H9 (cell line): Measurements from ENCODE around the gene ASB16. TPM values are rescaled to one million over a fixed set of nuclear protein-coding genes. Genes with fewer than 3 reads are reported as not detected.

Source experiments
- DNase-seq: peaks from one replicate; pipeline ENCODE4 v3.0.0-alpha.2; 2017
- H2AFZ ChIP-seq: one replicate; pipeline ENCODE4 v1.6.1; 2013; ENCODE audit warnings: mild to moderate bottlenecking, low read length, control low read depth, moderate library complexity
- H2AK5ac ChIP-seq: 2 replicates; pipeline ENCODE4 v1.6.1; 2013; ENCODE audit warnings: low read length, control low read depth, mixed read lengths; ENCODE audit not compliant: insufficient read length
- H2BK120ac ChIP-seq: one replicate; pipeline ENCODE4 v1.6.1; 2013; ENCODE audit warnings: low read depth, mild to moderate bottlenecking, low read length, control low read depth, inconsistent platforms; ENCODE audit not compliant: poor library complexity, severe bottlenecking
- H2BK12ac ChIP-seq: 2 replicates; pipeline ENCODE4 v1.6.1; 2013; ENCODE audit warnings: low read length, control low read depth, mixed read lengths, low read depth; ENCODE audit not compliant: insufficient read length
- H2BK15ac ChIP-seq: 2 replicates; pipeline ENCODE4 v1.6.1; 2013; ENCODE audit warnings: low read depth, low read length, control low read depth
- H2BK20ac ChIP-seq: one replicate; pipeline ENCODE4 v1.6.1; 2013; ENCODE audit warnings: low read depth, mild to moderate bottlenecking, low read length, control low read depth, inconsistent platforms; ENCODE audit not compliant: poor library complexity, severe bottlenecking
- H2BK5ac ChIP-seq: 2 replicates; pipeline ENCODE4 v1.6.1; 2013; ENCODE audit warnings: low read length, control low read depth, mixed read lengths; ENCODE audit not compliant: insufficient read length
- H3K14ac ChIP-seq: 2 replicates; pipeline ENCODE4 v1.6.1; 2013; ENCODE audit warnings: low read length, control low read depth; ENCODE audit not compliant: insufficient read depth
- H3K18ac ChIP-seq: 2 replicates; pipeline ENCODE4 v1.6.1; 2013; ENCODE audit warnings: low read depth, mild to moderate bottlenecking, mixed read lengths, low read length, control low read depth; ENCODE audit not compliant: insufficient read length
- H3K23ac ChIP-seq: 2 replicates; pipeline ENCODE4 v1.6.1; 2013; ENCODE audit warnings: low read length, control low read depth, mixed read lengths, low read depth; ENCODE audit not compliant: insufficient read length
- H3K23me2 ChIP-seq: 2 replicates; pipeline ENCODE4 v1.6.1; 2013; ENCODE audit warnings: low read depth, mild to moderate bottlenecking, mixed read lengths, low read length, control low read depth; ENCODE audit not compliant: insufficient read length, poor library complexity, severe bottlenecking
- H3K27ac ChIP-seq: 2 replicates; pipeline ENCODE4 v1.5.1; 2013; ENCODE audit warnings: low read length, control low read depth, mixed read lengths, low read depth; ENCODE audit not compliant: insufficient read length
- H3K27me3 ChIP-seq: 2 replicates; pipeline ENCODE4 v1.6.1; 2013; ENCODE audit warnings: low read length, control low read depth, inconsistent platforms; ENCODE audit not compliant: insufficient read depth
- H3K4ac ChIP-seq: 2 replicates; pipeline ENCODE4 v1.6.1; 2013; ENCODE audit warnings: low read depth, mild to moderate bottlenecking, control low read depth, inconsistent platforms, low read length, moderate library complexity
- H3K4me1 ChIP-seq: 2 replicates; pipeline ENCODE4 v1.6.1; 2013; ENCODE audit warnings: low read length, control low read depth, inconsistent platforms; ENCODE audit not compliant: insufficient read depth
- H3K4me2 ChIP-seq: 2 replicates; pipeline ENCODE4 v1.6.1; 2013; ENCODE audit warnings: low read length, control low read depth, mixed read lengths; ENCODE audit not compliant: insufficient read length, insufficient read depth
- H3K56ac ChIP-seq: 2 replicates; pipeline ENCODE4 v1.6.1; 2013; ENCODE audit warnings: low read depth, mild to moderate bottlenecking, mixed read lengths, low read length, control low read depth; ENCODE audit not compliant: insufficient read length
- H3K79me1 ChIP-seq: 2 replicates; pipeline ENCODE4 v1.6.1; 2013; ENCODE audit warnings: low read depth, mild to moderate bottlenecking, moderate library complexity, low read length, control low read depth, inconsistent platforms; ENCODE audit not compliant: insufficient read depth, poor library complexity, severe bottlenecking
- H3K79me2 ChIP-seq: 2 replicates; pipeline ENCODE4 v1.6.1; 2013; ENCODE audit warnings: low read length, control low read depth, inconsistent platforms; ENCODE audit not compliant: insufficient read depth
- H3K9ac ChIP-seq: 2 replicates; pipeline ENCODE4 v1.6.1; 2013; ENCODE audit warnings: low read length, control low read depth, mixed read lengths; ENCODE audit not compliant: insufficient read length; ENCODE audit errors: extremely low read depth
- H3K9me3 ChIP-seq: one replicate; pipeline ENCODE4 v1.6.1; 2013; ENCODE audit warnings: low read depth, low read length, inconsistent platforms; ENCODE audit not compliant: control insufficient read depth
- H3T11ph ChIP-seq: one replicate; pipeline ENCODE4 v1.6.1; 2013; ENCODE audit warnings: mild to moderate bottlenecking, low read length, control low read depth, inconsistent platforms
- H4K20me1 ChIP-seq: one replicate; pipeline ENCODE4 v1.6.1; 2013; ENCODE audit not compliant: control insufficient read depth, insufficient read length, insufficient read depth
- H4K5ac ChIP-seq: 2 replicates; pipeline ENCODE4 v1.6.1; 2013; ENCODE audit warnings: low read depth, mild to moderate bottlenecking, mixed read lengths, low read length, control low read depth; ENCODE audit not compliant: insufficient read length
- H4K8ac ChIP-seq: replicated peaks from 2 replicates; pipeline ENCODE4 v1.6.1; 2013; ENCODE audit warnings: low read length, control low read depth, mixed read lengths, low read depth; ENCODE audit not compliant: insufficient read length
- H4K91ac ChIP-seq: 2 replicates; pipeline ENCODE4 v1.6.1; 2013; ENCODE audit warnings: low read depth, mild to moderate bottlenecking, moderate library complexity, mixed read lengths, low read length, control low read depth; ENCODE audit not compliant: insufficient read length
- H3K27ac Mint-ChIP-seq, 3 experiments: 2 replicates in 2 of 3; 3 replicates in 1 of 3; pipeline ENCODE4 v1.8.0; 2020 to 2021; ENCODE audit warnings: mixed read lengths in 3 of 3, mild to moderate bottlenecking in 1 of 3, moderate library complexity in 1 of 3
- H3K27me3 Mint-ChIP-seq: 2 replicates; pipeline ENCODE4 v1.8.0; 2021; ENCODE audit warnings: low read depth, mild to moderate bottlenecking, moderate library complexity, mixed read lengths
- H3K36me3 Mint-ChIP-seq, 3 experiments: 2 replicates in 2 of 3; 3 replicates in 1 of 3; pipeline ENCODE4 v1.8.0; 2020 to 2021; ENCODE audit warnings: low read depth in 3 of 3, mixed read lengths in 3 of 3; ENCODE audit not compliant: insufficient read depth in 1 of 3
- H3K4me1 Mint-ChIP-seq, 2 experiments: 2 replicates each; pipeline ENCODE4 v1.8.0; 2020; ENCODE audit warnings: mixed read lengths in 2 of 2
- H3K4me3 Mint-ChIP-seq, 2 experiments: 2 replicates in 1 of 2; 3 replicates in 1 of 2; pipeline ENCODE4 v1.8.0; 2020 to 2021; ENCODE audit warnings: mild to moderate bottlenecking in 2 of 2, mixed read lengths in 2 of 2, moderate library complexity in 1 of 2
- H3K9me3 Mint-ChIP-seq, 2 experiments: 2 replicates in 1 of 2; 3 replicates in 1 of 2; pipeline ENCODE4 v1.8.0; 2020; ENCODE audit warnings: mild to moderate bottlenecking in 2 of 2, mixed read lengths in 2 of 2, moderate library complexity in 1 of 2
- CTCF ChIP-seq: fragments of 200-600 bp; sonication (generic); conservative IDR thresholded peaks from 3 replicates; pipeline ENCODE4 v1.8.0; 2021; ENCODE audit warnings: antibody characterized with exemption, mild to moderate bottlenecking
- WGBS: extraction: QIAGEN DNeasy Blood & Tissue Kit; methylation state at CpG from one replicate; pipeline ENCODE4 v1.1.7; 2013; ENCODE audit warnings: missing lambda C conversion rate, low lambda C conversion rate, mixed read lengths; ENCODE audit not compliant: insufficient read length; ENCODE audit errors: extremely low coverage; 5-methylcytosine and 5-hydroxymethylcytosine counted together
- total RNA-seq: library from RNA; stranded (reverse); gene quantifications from 2 replicates; pipeline ENCODE4 v1.2.1, GENCODE V29; 2021

The ASB16 gene
- total RNA-seq, 1 experiment from 2014 or later = 0.90 TPM

- no peaks in the 10 kb centered on the region for H3K27me3 Mint-ChIP-seq
- H3K27ac Mint-ChIP-seq = no peak overlapping the region
- H3K9me3 Mint-ChIP-seq = no peaks in the 10 kb centered on the region
- Histone ChIP-seq H2BK15ac (no peak overlapping the region), H3K4me2 (no peak overlapping the region), H4K5ac (no peak overlapping the region), H3K9ac (no peak overlapping the region), H3T11ph (no peak overlapping the region), H3K79me2 (no peaks in the 10 kb centered on the region; the same call in 1 of the 2 replicates), H4K8ac (no peak overlapping the region), H3K9me3 (no peaks in the 10 kb centered on the region), H3K4me1 (no peaks in the 10 kb centered on the region), H4K91ac (no peak overlapping the region), H3K56ac (no peak overlapping the region), H2AK5ac (no peak overlapping the region), H2AFZ (no peak overlapping the region), H3K4ac (no peak overlapping the region), H2BK12ac (no peak overlapping the region), H2BK5ac (no peak overlapping the region), H4K20me1 (no peaks in the 10 kb centered on the region), H3K14ac (no peak overlapping the region), H3K23me2 (no peaks in the 10 kb centered on the region), H3K27me3 (no peaks in the 10 kb centered on the region), H3K79me1 (peaks cover 4% of the 10 kb centered on the region), H3K23ac (no peak overlapping the region), H2BK20ac (no peak overlapping the region), H3K27ac (no peak overlapping the region), H3K18ac (no peak overlapping the region), H2BK120ac (no peak overlapping the region)
- no peak for DNase-seq
- no peaks in the 10 kb centered on the region for H3K4me1 Mint-ChIP-seq
- no CpG with 5 or more reads among the region's 2 CpGs for WGBS
- peaks cover 32 to 75% (median 65%) of the 10 kb centered on the region in 3 experiments for H3K36me3 Mint-ChIP-seq
- H3K4me3 Mint-ChIP-seq = no peak overlapping the region
- TF ChIP-seq CTCF = no peak
Observed at GRCh38 chr17:44155488-44155887, 15.0 kb upstream of the ASB16 start.
